Tibial artery (tissue), 4 donors: Measurements from ENCODE around the gene PPARA.

ENCODE experiments used
- DNase-seq, 2 donors: peaks; one replicate each; pipeline ENCODE4 v3.0.0-alpha.2; 2019
- H3K27ac ChIP-seq, 2 donors: fragments of 200-600 bp; sonication (generic) in 1 of 2; 1 replicate in 1 of 2; 2 replicates in 1 of 2; pipeline ENCODE4 v1.5.1; 2018 to 2019; ENCODE audit warnings: mild to moderate bottlenecking in 1 of 2
- H3K27me3 ChIP-seq, 2 donors: fragments of 200-600 bp; sonication (generic) in 1 of 2; one replicate each; pipeline versions ENCODE4 v1.5.1 to v1.6.0; 2016 to 2019
- H3K36me3 ChIP-seq, 3 donors: fragments of 200-600 bp; sonication (generic) in 2 of 3; one replicate each; pipeline ENCODE4 v1.5.1; 2016 to 2019; ENCODE audit warnings: mild to moderate bottlenecking in 2 of 3
- H3K4me1 ChIP-seq, 4 donors: fragments of 200-600 bp; sonication (generic) in 2 of 4; 1 replicate in 3 of 4; 2 replicates in 1 of 4; pipeline ENCODE4 v1.5.1; 2016 to 2019
- H3K4me3 ChIP-seq, 2 donors: fragments of 200-600 bp; sonication (generic) in 1 of 2; 1 replicate in 1 of 2; 2 replicates in 1 of 2; pipeline ENCODE4 v1.5.1; 2018 to 2019; ENCODE audit warnings: mild to moderate bottlenecking in 2 of 2
- H3K9me3 ChIP-seq, 3 donors: fragments of 200-600 bp; sonication (generic) in 1 of 3; one replicate each; pipeline ENCODE4 v1.5.1; 2016 to 2019
- intact Hi-C: fragments of 100-400 bp; cut with DNase I; formaldehyde crosslinking; loops from one replicate; pipeline ENCODE4 v1.15.0; 2023; ENCODE audit warnings: low total_unique reads
- TF ChIP-seq, protein P1 (sequence below), 2 experiments: fragments of 200-600 bp in 1 of 2; fragments of 450-650 bp in 1 of 2; IDR thresholded peaks; one replicate each; pipeline ENCODE4 v1.5.1; 2017 to 2019; ENCODE audit warnings: antibody characterized with exemption in 2 of 2, mild to moderate bottlenecking in 1 of 2, moderate library complexity in 1 of 2

PPARA gene

DNA sequence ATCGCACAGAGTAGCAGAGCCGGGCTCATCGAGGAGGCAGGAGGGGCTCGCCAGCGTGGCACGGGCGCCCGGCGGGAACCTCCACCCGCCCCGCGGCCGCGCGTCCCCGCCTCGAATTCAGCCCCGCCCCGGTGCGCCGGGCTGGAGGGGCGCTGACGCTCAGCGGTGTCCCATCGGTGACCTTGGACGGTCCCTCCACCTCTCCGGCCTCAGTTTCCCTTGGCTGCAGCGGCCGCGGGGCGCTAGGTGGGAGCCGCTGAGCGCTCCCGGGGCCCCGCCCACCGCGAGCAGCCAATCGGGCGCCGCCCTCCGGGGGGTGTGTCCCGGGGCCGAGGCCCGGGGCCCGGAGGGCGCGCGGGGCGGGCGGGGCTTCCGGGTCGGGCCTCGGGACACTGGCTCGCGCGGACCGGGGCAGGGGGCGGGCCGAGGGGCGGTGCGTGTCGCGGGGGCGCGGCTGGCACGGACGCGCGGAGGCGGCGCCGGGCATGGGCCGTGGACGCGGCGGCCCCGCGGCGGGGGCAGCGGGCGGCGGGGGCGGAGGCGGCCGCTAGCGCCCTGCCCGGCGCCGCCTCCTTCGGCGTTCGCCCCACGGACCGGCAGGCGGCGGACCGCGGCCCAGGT, at the start of gene PPARA:
PPARA (plus strand) TSS at position 493 of the 621 bp plus-strand sequence. CDS start 47,858 bp downstream, outside the sequence.
- H3K27ac ChIP-seq, result peak within 1 kb of the TSS; percentile 98 to 99
- no peaks in the 10 kb centered on the region for H3K27me3 ChIP-seq
- peak; percentile 88 to 95 for DNase-seq
- peak within 1 kb of the TSS; percentile 92 to 97 for H3K4me3 ChIP-seq
- TF ChIP-seq, protein P1, sequence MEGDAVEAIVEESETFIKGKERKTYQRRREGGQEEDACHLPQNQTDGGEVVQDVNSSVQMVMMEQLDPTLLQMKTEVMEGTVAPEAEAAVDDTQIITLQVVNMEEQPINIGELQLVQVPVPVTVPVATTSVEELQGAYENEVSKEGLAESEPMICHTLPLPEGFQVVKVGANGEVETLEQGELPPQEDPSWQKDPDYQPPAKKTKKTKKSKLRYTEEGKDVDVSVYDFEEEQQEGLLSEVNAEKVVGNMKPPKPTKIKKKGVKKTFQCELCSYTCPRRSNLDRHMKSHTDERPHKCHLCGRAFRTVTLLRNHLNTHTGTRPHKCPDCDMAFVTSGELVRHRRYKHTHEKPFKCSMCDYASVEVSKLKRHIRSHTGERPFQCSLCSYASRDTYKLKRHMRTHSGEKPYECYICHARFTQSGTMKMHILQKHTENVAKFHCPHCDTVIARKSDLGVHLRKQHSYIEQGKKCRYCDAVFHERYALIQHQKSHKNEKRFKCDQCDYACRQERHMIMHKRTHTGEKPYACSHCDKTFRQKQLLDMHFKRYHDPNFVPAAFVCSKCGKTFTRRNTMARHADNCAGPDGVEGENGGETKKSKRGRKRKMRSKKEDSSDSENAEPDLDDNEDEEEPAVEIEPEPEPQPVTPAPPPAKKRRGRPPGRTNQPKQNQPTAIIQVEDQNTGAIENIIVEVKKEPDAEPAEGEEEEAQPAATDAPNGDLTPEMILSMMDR (IDR thresholded peaks at IDR 0.05), result no peak
- no peaks in the 10 kb centered on the region for H3K9me3 ChIP-seq
- peaks cover 0 to 6% (median 3%) of the 10 kb centered on the region in 3 donors for H3K36me3 ChIP-seq
- peaks cover 0 to 37% (median 28%) of the 10 kb centered on the region in 4 donors for H3K4me1 ChIP-seq
- intact Hi-C loops, result loop anchor here (5.0 kb wide), 1 partner anchor 97 kb away; no protein-coding TSS in a partner anchor

DNA sequence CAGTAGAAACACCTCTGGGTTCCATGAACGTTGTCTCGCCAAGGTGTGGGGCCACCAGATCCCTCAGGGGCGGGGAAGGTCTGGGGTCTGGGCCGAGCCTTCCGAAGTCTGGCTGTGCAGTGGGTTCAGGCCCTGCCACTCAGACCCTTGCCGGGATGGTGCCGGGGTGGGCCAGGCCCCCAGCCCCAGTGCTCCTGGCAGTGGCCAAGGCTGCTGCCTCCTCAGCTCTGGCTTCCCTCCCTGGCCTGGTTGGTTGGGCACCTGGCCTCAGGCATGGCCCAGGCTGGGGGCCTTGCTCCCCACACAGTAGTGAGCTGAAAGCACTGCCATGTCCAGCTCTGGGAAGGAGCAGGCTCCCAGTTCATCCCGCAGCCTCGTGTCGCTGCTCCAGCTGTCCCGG, 48.2 kb upstream of the PPARA start:
- Histone ChIP-seq H3K27ac (peak overlapping the region; percentile 73 to 78), H3K4me3 (no peak overlapping the region), H3K36me3 (peaks cover 69 to 89% (median 85%) of the 10 kb centered on the region in 3 donors)

DNA sequence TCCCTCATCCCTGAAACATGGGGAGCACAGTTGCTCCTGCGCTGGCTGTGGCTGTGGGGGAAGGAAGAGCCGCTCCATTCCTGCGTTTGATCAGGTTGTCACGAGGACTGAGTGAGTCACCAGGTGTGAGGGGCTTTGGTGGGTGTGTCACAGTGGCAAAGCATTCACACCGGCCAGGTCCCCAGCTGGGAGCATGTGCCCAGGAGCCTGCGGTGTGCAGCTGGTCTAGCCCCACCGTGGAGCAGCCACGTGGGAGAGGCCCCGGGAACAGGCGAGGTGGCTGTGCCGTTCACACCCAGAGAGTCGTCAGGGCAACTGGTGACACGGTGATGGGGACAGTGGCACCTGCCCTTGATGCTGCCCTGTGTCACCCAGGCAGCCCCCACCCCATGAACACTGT, 47.6 kb upstream of the PPARA start:
- intact Hi-C loops, result no loop called here
- H3K27ac ChIP-seq, result peak overlapping the region; percentile 73 to 78
- H3K27me3 ChIP-seq, result no peaks in the 10 kb centered on the region
- H3K9me3 ChIP-seq, result no peaks in the 10 kb centered on the region
- DNase-seq, result no peak
- no peak overlapping the region for H3K4me3 ChIP-seq
- H3K4me1 ChIP-seq, result peaks cover 0 to 100% (median 85%) of the 10 kb centered on the region in 4 donors
- TF ChIP-seq, protein P1 (IDR thresholded peaks at IDR 0.05), result no peak
- peaks cover 66 to 92% (median 87%) of the 10 kb centered on the region in 3 donors for H3K36me3 ChIP-seq

More for the DNA sequence above, 48.2 kb upstream of the PPARA start:
- TF ChIP-seq, protein P1 (IDR thresholded peaks at IDR 0.05), result no peak
- no peaks in the 10 kb centered on the region for H3K27me3 ChIP-seq
- intact Hi-C loops, result no loop called here
- DNase-seq, result no peak
- H3K4me1 ChIP-seq, result peaks cover 0 to 100% (median 83%) of the 10 kb centered on the region in 4 donors
- H3K9me3 ChIP-seq, result no peaks in the 10 kb centered on the region

DNA sequence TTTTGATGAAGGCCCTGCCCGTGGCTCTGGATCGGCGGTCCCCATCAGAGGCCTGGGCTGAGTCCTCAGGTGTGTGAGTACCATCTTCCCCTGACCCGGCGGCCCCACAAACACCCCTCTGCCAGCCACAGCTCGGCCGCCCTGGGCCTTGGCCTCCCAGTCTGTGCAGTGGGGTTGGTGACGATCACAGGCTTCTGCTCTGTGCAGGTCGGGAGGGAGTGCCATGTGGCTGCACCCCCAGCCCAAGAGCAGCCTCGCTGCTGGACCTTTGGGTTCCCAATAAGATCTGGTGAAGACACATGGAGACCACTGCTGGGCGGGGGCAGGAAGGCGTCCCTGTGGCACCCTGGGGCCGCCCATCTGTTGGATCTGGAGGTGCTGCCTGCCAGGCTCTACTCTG, 47.1 kb upstream of the PPARA start:
- TF ChIP-seq, protein P1 (IDR thresholded peaks at IDR 0.05), result no peak
- H3K9me3 ChIP-seq, result no peaks in the 10 kb centered on the region
- H3K27me3 ChIP-seq, result no peaks in the 10 kb centered on the region
- intact Hi-C loops, result no loop called here
- peak overlapping the region; percentile 73 to 78 for H3K27ac ChIP-seq
- DNase-seq, result no peak
- peaks cover 62 to 92% (median 87%) of the 10 kb centered on the region in 3 donors for H3K36me3 ChIP-seq
- peaks cover 0 to 100% (median 88%) of the 10 kb centered on the region in 4 donors for H3K4me1 ChIP-seq
- H3K4me3 ChIP-seq, result no peak overlapping the region

DNA sequence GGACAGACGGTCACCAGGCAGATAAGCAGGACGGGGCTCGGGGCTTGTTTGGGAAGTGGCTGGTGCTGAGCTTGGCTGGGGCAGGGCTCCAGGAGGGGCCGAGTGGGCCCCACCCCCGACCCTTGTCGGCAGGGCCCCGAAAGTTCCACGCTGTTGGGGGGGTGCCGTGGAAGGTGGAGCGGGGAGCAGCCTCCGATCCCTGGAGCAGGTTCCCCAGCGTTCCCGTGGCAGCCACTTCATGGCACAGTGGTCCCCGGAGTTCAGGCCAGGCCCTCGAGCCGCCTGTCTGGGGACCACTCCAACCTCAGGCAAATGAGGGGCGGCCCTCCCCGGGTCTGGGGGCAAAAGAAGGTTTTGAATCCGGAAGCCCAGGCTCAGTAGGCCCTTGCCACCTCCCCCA, 46.7 kb upstream of the PPARA start:
- TF ChIP-seq, protein P1 (IDR thresholded peaks at IDR 0.05), result no peak
- Histone ChIP-seq H3K4me1 (peaks cover 0 to 100% (median 90%) of the 10 kb centered on the region in 4 donors), H3K4me3 (no peak overlapping the region), H3K27ac (peak overlapping the region; percentile 73 to 78), H3K36me3 (peaks cover 57 to 92% (median 85%) of the 10 kb centered on the region in 3 donors), H3K9me3 (no peaks in the 10 kb centered on the region), H3K27me3 (no peaks in the 10 kb centered on the region)
- DNase-seq, result no peak
- intact Hi-C loops, result no loop called here
